ENCODE data around the gene B3GALT2.

DNA sequence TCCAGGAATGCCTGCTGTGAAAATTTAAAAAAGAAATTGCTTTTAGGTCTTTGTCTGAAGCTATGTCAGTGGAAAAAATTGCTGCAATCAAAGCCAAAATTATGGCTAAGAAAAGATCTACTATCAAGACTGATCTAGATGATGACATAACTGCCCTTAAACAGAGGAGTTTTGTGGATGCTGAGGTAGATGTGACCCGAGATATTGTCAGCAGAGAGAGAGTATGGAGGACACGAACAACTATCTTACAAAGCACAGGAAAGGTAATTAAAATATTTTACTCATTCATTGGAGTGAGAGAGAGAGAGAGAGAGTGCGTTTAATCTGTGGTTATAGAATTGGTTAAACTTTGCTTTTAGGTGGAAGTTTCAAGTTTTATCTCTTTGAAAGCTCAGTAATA, 44.6 kb downstream of the B3GALT2 start:
- TF ChIP-seq POLR2AphosphoS5 (IDR thresholded peaks at IDR 0.05; ENCODE audit: low read depth) (no peak), SPI1 (IDR thresholded peaks at IDR 0.05; ENCODE audit: borderline replicate concordance, low read depth) (no peak)
- TF ChIP-seq, protein P1, sequence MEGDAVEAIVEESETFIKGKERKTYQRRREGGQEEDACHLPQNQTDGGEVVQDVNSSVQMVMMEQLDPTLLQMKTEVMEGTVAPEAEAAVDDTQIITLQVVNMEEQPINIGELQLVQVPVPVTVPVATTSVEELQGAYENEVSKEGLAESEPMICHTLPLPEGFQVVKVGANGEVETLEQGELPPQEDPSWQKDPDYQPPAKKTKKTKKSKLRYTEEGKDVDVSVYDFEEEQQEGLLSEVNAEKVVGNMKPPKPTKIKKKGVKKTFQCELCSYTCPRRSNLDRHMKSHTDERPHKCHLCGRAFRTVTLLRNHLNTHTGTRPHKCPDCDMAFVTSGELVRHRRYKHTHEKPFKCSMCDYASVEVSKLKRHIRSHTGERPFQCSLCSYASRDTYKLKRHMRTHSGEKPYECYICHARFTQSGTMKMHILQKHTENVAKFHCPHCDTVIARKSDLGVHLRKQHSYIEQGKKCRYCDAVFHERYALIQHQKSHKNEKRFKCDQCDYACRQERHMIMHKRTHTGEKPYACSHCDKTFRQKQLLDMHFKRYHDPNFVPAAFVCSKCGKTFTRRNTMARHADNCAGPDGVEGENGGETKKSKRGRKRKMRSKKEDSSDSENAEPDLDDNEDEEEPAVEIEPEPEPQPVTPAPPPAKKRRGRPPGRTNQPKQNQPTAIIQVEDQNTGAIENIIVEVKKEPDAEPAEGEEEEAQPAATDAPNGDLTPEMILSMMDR (IDR thresholded peaks at IDR 0.05; ENCODE audit: insufficient read depth, low read length): no peak
- TF ChIP-seq, protein P2, sequence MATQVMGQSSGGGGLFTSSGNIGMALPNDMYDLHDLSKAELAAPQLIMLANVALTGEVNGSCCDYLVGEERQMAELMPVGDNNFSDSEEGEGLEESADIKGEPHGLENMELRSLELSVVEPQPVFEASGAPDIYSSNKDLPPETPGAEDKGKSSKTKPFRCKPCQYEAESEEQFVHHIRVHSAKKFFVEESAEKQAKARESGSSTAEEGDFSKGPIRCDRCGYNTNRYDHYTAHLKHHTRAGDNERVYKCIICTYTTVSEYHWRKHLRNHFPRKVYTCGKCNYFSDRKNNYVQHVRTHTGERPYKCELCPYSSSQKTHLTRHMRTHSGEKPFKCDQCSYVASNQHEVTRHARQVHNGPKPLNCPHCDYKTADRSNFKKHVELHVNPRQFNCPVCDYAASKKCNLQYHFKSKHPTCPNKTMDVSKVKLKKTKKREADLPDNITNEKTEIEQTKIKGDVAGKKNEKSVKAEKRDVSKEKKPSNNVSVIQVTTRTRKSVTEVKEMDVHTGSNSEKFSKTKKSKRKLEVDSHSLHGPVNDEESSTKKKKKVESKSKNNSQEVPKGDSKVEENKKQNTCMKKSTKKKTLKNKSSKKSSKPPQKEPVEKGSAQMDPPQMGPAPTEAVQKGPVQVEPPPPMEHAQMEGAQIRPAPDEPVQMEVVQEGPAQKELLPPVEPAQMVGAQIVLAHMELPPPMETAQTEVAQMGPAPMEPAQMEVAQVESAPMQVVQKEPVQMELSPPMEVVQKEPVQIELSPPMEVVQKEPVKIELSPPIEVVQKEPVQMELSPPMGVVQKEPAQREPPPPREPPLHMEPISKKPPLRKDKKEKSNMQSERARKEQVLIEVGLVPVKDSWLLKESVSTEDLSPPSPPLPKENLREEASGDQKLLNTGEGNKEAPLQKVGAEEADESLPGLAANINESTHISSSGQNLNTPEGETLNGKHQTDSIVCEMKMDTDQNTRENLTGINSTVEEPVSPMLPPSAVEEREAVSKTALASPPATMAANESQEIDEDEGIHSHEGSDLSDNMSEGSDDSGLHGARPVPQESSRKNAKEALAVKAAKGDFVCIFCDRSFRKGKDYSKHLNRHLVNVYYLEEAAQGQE (IDR thresholded peaks at IDR 0.05; ENCODE audit: insufficient replicate concordance, low read depth): no peak

Data from HL-60 (cell line).